IPS-18a (cell line): ENCODE measurements around the gene FLNC.

Experiments used
- H3K27ac ChIP-seq: one replicate; pipeline ENCODE4 v1.5.1; 2013; ENCODE audit warnings: low read length
- H3K27me3 ChIP-seq: one replicate; pipeline ENCODE4 v1.6.1; 2013; ENCODE audit warnings: mild to moderate bottlenecking, low read length; ENCODE audit not compliant: control insufficient read depth, insufficient read depth
- H3K36me3 ChIP-seq: one replicate; pipeline ENCODE4 v1.6.1; 2013; ENCODE audit warnings: low read depth, low read length; ENCODE audit not compliant: control insufficient read depth
- H3K4me1 ChIP-seq: one replicate; pipeline ENCODE4 v1.6.1; 2013; ENCODE audit warnings: low read depth, low read length; ENCODE audit not compliant: control insufficient read depth
- H3K4me3 ChIP-seq: one replicate; pipeline ENCODE4 v1.5.1; 2013; ENCODE audit warnings: low read length
- H3K9ac ChIP-seq: one replicate; pipeline ENCODE4 v1.6.1; 2013; ENCODE audit warnings: mild to moderate bottlenecking, low read length, moderate library complexity
- H3K9me3 ChIP-seq: one replicate; pipeline ENCODE4 v1.6.1; 2013; ENCODE audit warnings: low read depth, low read length; ENCODE audit not compliant: control insufficient read depth

The FLNC gene

DNA sequence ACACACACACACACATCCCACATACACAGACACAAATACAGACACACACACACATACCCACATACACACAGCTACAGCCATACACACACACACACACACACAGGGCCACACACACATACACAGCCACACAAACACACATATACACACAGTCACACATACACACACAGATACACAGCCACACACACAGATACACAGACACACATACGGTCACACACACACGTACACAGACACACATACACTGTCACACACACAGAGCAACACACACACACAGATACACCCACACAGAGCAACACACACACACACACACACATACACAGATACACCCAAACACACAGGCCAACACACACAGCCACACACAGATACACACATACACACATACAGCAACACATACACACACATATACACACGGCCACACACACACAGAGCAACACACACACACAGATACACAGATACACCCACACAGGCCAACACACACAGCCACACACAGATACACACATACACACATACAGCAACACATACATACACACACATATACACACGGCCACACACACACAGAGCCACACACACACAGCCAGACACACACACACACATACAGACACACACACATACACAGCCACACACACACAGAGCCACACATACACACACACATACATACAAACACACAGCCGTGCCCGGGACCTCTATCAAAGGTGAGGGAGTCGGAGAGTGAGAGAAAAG lies 58.0 kb downstream of the FLNC start:
- Histone ChIP-seq H3K9ac (no peak overlapping the region), H3K4me1 (peaks cover 5% of the 10 kb centered on the region), H3K36me3 (no peaks in the 10 kb centered on the region), H3K9me3 (no peaks in the 10 kb centered on the region), H3K4me3 (no peak overlapping the region), H3K27ac (no peak overlapping the region), H3K27me3 (peaks cover 5% of the 10 kb centered on the region)

DNA sequence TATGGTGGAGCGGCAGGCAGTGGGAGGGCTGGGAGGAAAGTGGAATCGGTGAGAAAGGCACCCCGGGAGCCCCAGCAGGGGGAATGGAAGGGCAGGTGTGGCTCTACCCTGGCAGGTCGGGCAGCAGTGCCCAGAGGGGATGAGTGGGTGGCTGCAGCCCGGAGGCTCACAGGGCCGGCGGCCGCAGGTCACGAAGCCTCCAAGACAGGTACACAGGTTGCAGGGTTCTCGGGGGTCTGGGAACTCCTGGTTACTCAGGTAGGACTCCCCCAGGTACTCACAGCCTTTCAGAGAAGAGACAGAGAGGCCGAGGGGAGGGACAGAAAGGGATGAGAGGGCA lies 58.5 kb downstream of the FLNC start:
- Histone ChIP-seq H3K27me3 (peaks cover 5% of the 10 kb centered on the region), H3K36me3 (no peaks in the 10 kb centered on the region), H3K9ac (no peak overlapping the region), H3K4me1 (peaks cover 5% of the 10 kb centered on the region), H3K27ac (no peak overlapping the region), H3K9me3 (no peaks in the 10 kb centered on the region), H3K4me3 (no peak overlapping the region)

DNA sequence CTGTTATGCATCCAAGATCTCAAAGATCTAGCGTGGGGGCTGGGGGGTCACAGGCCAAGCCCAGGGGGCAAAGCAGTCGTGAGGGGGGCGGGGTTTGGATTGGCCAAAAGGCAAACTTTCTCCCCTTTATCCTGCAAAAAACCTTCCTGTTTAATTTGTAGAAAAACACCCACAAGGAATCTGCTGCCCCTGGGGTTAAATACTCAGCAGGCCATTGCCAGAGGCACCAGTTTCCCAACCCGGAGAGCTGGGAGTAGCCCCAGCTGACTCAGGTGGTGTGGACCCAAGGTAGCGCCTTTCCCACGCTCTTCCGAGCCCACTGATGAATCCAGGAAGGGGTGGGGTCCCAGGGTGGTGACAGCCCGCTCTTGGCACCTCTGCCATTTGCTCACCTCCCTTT lies 58.9 kb downstream of the FLNC start:
- H3K4me3 ChIP-seq: no peak overlapping the region
- H3K9me3 ChIP-seq: no peaks in the 10 kb centered on the region
- peaks cover 5% of the 10 kb centered on the region for H3K4me1 ChIP-seq
- H3K27ac ChIP-seq: no peak overlapping the region
- no peaks in the 10 kb centered on the region for H3K36me3 ChIP-seq
- peaks cover 5% of the 10 kb centered on the region for H3K27me3 ChIP-seq
- no peak overlapping the region for H3K9ac ChIP-seq

GRCh38 chr7:128890306-128891109 lies 60.3 kb downstream of the FLNC start:
- Histone ChIP-seq H3K4me3 (peak overlapping the region; percentile 47), H3K27ac (no peak overlapping the region)

GRCh38 chr7:128891110-128891941 lies 61.1 kb downstream of the FLNC start:
- Histone ChIP-seq H3K4me1 (peaks cover 5% of the 10 kb centered on the region), H3K4me3 (peak overlapping the region; percentile 47), H3K27ac (no peak overlapping the region), H3K9me3 (no peaks in the 10 kb centered on the region), H3K36me3 (no peaks in the 10 kb centered on the region), H3K9ac (no peak overlapping the region), H3K27me3 (peaks cover 5% of the 10 kb centered on the region)

More at GRCh38 chr7:128890306-128891109, 60.3 kb downstream of the FLNC start:
- Histone ChIP-seq H3K9me3 (no peaks in the 10 kb centered on the region), H3K4me1 (peaks cover 5% of the 10 kb centered on the region), H3K36me3 (no peaks in the 10 kb centered on the region), H3K27me3 (peaks cover 5% of the 10 kb centered on the region), H3K9ac (no peak overlapping the region)

DNA sequence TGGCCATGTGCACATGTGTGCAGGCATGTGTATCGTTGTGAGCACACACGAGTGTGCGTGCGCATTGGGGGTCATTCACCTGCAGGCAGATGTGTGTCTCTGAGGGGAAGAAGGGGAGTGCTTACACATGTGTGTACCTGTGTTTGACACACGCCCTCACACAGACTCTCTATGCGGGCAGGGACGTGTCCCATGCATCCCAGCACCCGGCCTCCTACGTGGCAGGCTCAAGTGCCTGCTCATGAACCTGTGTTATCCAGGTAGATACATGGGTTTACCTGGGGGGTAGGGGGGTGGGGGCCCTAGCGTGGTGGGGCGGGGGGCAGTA lies 61.7 kb downstream of the FLNC start:
- Histone ChIP-seq H3K9ac (no peak overlapping the region), H3K36me3 (no peaks in the 10 kb centered on the region), H3K9me3 (no peaks in the 10 kb centered on the region), H3K4me3 (no peak overlapping the region), H3K4me1 (peaks cover 5% of the 10 kb centered on the region), H3K27me3 (peaks cover 5% of the 10 kb centered on the region), H3K27ac (no peak overlapping the region)

DNA sequence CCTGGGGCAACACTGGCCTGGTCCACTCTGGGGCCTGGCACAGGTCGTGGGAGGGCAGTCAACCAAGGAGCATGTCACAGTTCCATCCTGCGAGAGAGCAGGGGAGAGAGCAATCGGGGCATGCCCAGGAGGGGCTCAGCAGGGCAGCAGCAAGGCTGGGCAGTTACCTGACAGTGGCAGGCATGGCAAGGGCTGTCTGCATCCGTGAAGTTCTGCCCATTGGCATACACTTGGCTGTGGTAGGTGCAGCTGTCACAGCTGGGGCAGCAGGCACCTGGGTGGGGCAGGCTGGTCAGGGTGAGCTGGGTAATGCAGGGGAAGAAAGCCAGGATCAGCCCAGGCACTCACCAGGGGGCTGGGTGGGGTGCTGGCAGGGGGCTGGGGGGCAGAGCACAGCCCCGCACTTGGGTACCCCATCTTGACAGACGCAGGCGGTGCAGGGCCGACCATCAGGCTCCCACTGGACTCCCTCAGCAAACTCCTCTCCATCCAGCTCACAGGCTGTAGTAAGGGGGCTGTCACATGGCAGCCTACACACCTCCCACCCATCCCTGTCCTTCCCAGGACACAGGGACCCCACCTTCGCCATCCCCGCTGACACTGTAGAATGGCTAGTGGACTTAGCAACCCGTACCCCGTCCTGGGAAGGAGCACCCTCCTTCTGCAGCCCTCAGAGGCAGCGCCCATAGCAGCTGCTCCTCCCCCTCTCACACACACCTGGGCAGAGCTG lies 62.5 kb downstream of the FLNC start:
- Histone ChIP-seq H3K9me3 (no peaks in the 10 kb centered on the region), H3K27ac (no peak overlapping the region), H3K4me3 (no peak overlapping the region), H3K4me1 (peaks cover 5% of the 10 kb centered on the region), H3K27me3 (peaks cover 5% of the 10 kb centered on the region), H3K36me3 (no peaks in the 10 kb centered on the region), H3K9ac (no peak overlapping the region)

DNA sequence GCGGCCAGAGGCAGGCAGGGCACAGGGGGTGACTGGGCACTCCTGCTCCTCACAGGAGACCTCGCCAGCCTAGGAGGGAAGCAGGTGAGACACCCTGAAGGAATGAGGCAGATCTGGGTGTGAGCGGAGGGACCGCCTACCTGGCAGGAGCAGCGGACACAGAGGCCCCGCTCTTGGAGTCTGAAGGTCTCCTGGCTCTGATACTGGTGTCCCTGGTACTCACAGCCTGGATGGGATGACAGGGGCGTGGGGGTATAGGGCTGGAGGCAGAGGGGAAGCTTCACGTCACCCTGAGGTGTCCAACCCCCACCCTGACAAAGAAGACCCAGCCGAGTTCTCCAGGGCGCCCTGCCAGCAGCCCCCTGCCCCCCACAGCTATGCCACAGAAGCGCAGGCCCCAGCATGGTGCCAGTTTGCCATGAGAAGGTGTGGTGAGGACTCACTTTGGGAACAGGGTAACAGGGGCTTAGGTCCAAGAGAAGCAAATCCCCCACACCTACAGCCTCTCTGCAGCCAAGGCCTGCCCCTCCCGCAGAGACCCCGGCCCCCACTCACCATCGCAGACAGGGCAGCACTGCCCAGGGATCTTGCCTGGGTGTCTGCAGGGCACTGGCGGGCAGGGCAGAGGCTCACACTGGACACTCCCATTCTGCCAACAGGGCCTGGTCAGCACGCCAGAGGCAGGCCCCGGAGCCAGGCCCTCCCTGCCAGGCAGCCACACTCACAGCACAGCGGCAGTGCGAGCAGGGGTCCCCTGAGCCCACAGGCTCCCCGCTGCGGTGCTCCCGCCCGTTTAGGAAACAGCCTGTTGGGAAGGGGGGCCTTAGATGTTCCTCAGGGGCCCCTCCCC lies 63.3 kb downstream of the FLNC start:
- H3K27ac ChIP-seq: no peak overlapping the region
- no peak overlapping the region for H3K4me3 ChIP-seq
- H3K4me1 ChIP-seq: peaks cover 5% of the 10 kb centered on the region
- H3K27me3 ChIP-seq: peaks cover 5% of the 10 kb centered on the region
- H3K9ac ChIP-seq: no peak overlapping the region
- no peaks in the 10 kb centered on the region for H3K36me3 ChIP-seq
- no peaks in the 10 kb centered on the region for H3K9me3 ChIP-seq

DNA sequence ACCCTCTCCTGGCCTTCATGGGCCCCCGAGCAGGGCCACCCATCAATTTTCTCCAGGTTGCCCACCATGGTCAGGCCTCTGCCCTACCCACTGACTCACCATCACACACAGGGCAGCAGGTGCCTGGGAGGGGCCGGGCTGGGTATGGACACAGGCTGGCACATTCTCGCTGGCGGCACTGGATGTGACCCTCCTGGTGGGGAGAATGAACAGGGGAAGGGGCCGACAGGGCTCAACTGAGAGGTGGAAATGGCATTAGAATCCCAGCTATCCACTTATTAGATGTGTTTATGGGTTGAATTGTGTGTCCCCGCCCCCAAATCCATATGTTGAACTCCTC lies 63.9 kb downstream of the FLNC start:
- peaks cover 2% of the 10 kb centered on the region for H3K4me1 ChIP-seq
- H3K4me3 ChIP-seq: no peak overlapping the region
- H3K27me3 ChIP-seq: peaks cover 5% of the 10 kb centered on the region
- H3K9ac ChIP-seq: no peak overlapping the region
- no peaks in the 10 kb centered on the region for H3K36me3 ChIP-seq
- H3K9me3 ChIP-seq: peaks cover under 1% of the 10 kb centered on the region
- no peak overlapping the region for H3K27ac ChIP-seq

DNA sequence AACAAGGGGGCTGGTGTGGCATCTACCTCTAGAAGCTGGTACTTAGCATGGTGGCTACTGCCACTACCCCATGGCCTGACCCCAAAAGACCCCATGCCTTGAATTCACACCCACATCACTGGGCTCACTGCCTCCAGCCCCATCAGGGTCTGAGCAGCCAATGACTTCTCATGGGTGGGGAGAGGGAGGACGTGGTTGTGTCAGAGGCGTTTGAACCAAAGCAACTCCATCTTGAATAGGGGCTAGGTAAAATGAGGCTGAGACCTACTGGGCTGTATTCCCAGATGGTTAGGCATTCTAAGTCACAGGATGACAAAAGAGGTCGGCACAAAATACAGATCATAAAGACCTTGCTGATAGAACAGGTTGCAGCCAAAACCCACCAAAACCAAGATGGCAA lies 65.1 kb downstream of the FLNC start:
- Histone ChIP-seq H3K36me3 (no peaks in the 10 kb centered on the region), H3K9me3 (peaks cover 5% of the 10 kb centered on the region), H3K4me1 (no peaks in the 10 kb centered on the region), H3K27me3 (peaks cover 5% of the 10 kb centered on the region), H3K9ac (no peak overlapping the region), H3K27ac (no peak overlapping the region), H3K4me3 (no peak overlapping the region)
